Measurements from ENCODE around the gene PDIA3.

PDIA3 gene

DNA sequence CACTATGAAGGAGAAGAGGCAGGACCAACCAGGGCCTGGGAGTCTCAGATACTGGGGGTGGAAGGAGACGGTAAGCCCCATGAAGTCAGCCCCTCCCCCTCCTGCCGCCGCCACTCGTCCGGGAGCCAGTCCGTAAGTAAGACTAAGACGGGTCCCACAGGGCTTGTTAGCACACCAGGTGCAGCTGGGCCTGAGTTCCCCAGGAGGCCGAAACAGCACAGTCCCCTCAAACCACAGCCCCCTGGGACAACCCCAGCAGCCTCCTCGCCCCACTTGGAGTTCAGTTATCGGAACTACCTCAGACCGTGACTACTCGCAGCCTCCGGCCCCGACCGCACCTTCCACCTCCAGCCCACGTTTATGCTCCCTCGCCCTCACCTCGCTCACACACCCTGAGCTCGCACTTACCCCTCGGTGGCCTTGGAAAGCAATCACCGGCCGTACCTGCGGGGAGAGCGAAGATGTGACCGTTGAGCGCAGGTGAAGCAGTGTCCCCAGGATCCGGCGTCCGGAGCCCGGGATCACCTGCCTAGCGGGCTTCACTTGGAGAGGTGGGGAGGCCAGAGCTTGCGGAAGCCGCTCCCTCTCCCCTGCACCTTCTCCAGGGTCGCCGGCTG, 30.0 kb downstream of the PDIA3 start:
- Histone ChIP-seq H3K4me3 (ENCODE audit: low read depth in 1 of 2, low read length in 2 of 2) (peak overlapping the region; percentile 90 to 93), H3K27ac (ENCODE audit: low read depth, low read length) (peak overlapping the region; percentile 87), H3K36me3 (ENCODE audit: control insufficient read depth in 1 of 2, insufficient read depth in 2 of 2, low read length in 2 of 2) (peaks cover 12 to 33% of the 10 kb centered on the region in 2 donors), H3K9ac (ENCODE audit: low read depth in 1 of 2, low read length in 2 of 2) (peak overlapping the region; percentile 93 to 99), H3K27me3 (ENCODE audit: control insufficient read depth in 1 of 2, insufficient read depth in 2 of 2, low read length in 2 of 2) (no peaks in the 10 kb centered on the region), H3K4me1 (ENCODE audit: control insufficient read depth in 1 of 2, insufficient read depth in 2 of 2, low read length in 2 of 2) (peaks cover 8 to 28% of the 10 kb centered on the region in 2 donors), H3K9me3 (ENCODE audit: control insufficient read depth in 1 of 2, low read length in 2 of 2) (no peaks in the 10 kb centered on the region)

DNA sequence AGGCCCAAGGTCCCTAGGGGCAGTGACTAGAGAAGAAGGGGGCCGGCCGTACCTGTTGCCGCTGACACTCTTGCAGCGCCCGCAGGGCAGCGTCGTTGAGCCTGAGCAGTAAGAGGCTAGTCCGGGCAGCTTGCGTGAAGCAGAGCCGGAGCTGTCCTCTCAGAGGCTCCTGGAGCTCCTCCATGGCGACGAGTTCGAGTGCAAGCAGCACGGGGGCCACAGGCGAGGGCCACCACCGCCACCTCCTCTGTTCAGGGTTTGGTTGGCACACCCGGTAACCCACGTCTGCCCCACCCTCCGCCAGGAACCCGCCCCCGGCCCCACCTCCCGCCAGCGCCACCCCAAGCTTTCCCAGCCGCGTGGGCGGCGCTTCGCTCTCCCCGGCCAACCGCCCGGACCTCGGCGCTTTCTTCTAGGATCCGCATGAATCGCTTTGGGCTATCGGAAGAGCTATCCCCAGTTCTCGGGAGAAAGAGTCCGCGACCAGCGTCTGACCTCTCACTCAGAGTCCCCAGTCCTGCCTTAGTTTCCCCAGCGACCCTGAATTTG, 30.6 kb downstream of the PDIA3 start, which contains the start of gene ELL3:
Gene ELL3 (minus strand): TSS at position 249 of the 549 bp plus-strand sequence. CDS start 65 bp downstream, at position 184.
- Histone ChIP-seq H3K4me3 (ENCODE audit: low read depth in 1 of 2, low read length in 2 of 2) (peak within 1 kb of the TSS; percentile 90 to 93), H3K27ac (ENCODE audit: low read depth, low read length) (peak within 1 kb of the TSS; percentile 88), H3K27me3 (ENCODE audit: control insufficient read depth in 1 of 2, insufficient read depth in 2 of 2, low read length in 2 of 2) (no peaks in the 10 kb centered on the region), H3K4me1 (ENCODE audit: control insufficient read depth in 1 of 2, insufficient read depth in 2 of 2, low read length in 2 of 2) (peaks cover 4 to 24% of the 10 kb centered on the region in 2 donors), H3K9me3 (ENCODE audit: control insufficient read depth in 1 of 2, low read length in 2 of 2) (no peaks in the 10 kb centered on the region), H3K36me3 (ENCODE audit: control insufficient read depth in 1 of 2, insufficient read depth in 2 of 2, low read length in 2 of 2) (peaks cover 8 to 28% of the 10 kb centered on the region in 2 donors), H3K9ac (ENCODE audit: low read depth in 1 of 2, low read length in 2 of 2) (peak within 1 kb of the TSS; percentile 93 to 99)

DNA sequence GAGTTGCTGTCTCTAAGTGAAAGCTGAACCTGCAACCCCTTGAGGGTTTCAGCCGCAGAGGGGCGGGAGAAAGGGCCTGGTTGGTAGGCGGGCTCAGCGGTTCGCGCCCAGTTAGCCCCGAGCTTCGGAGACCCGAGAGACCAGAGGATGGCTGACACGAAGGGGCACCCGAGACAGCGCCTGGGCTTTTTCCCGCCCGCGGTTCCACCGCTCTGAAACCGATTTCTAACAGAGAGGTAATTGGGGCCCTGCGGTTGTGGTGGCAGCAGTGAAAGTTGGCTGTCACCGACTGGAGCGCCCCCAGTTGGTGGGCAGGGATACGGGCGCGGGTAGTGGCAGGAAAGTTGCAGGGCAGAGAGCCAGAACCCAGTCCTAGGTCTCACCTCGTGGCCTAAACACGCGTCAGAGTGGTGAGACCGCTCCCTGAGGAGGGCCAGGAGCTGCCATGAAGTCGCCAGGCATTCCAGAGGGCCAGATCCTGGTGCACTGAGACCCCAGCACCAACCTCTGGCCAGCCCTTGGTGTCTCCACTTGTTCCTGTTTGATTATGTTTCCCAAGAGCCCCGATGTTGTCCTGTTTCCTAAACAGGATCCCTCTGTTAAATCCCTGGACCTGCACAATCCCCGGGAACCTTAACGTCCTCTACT, 31.2 kb downstream of the PDIA3 start:
- Histone ChIP-seq H3K4me1 (ENCODE audit: control insufficient read depth in 1 of 2, insufficient read depth in 2 of 2, low read length in 2 of 2) (peaks cover 0 to 22% of the 10 kb centered on the region in 2 donors), H3K36me3 (ENCODE audit: control insufficient read depth in 1 of 2, insufficient read depth in 2 of 2, low read length in 2 of 2) (peaks cover 5 to 22% of the 10 kb centered on the region in 2 donors), H3K27ac (ENCODE audit: low read depth, low read length) (peak overlapping the region; percentile 88), H3K4me3 (ENCODE audit: low read depth in 1 of 2, low read length in 2 of 2) (peak overlapping the region; percentile 90 to 93), H3K9ac (ENCODE audit: low read depth in 1 of 2, low read length in 2 of 2) (peak overlapping the region; percentile 86 to 93), H3K27me3 (ENCODE audit: control insufficient read depth in 1 of 2, insufficient read depth in 2 of 2, low read length in 2 of 2) (no peaks in the 10 kb centered on the region), H3K9me3 (ENCODE audit: control insufficient read depth in 1 of 2, low read length in 2 of 2) (no peaks in the 10 kb centered on the region)

DNA sequence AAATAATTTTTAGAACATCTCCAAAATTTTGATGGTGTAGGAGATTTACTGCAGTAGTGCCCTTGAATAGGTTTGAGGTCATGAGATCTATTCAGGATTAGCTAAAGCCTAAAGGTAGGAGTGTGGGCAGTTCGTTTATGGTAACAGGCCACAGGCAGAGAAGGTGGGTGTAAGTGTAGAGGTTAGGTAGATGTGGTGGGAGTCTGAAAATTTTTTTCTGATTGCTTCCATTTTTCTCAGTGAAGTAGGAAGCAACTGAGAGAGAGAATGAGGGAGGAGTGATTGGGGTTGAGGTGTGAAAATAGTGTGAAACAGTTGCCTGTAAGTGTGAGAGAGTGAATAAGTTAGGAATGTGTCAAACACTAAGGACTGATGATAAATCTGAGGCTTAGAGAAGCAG, 32.8 kb downstream of the PDIA3 start:
- Histone ChIP-seq H3K27me3 (ENCODE audit: control insufficient read depth in 1 of 2, insufficient read depth in 2 of 2, low read length in 2 of 2) (no peaks in the 10 kb centered on the region), H3K36me3 (ENCODE audit: control insufficient read depth in 1 of 2, insufficient read depth in 2 of 2, low read length in 2 of 2) (peaks cover 0 to 7% of the 10 kb centered on the region in 2 donors), H3K27ac (ENCODE audit: low read depth, low read length) (no peak overlapping the region), H3K9me3 (ENCODE audit: control insufficient read depth in 1 of 2, low read length in 2 of 2) (no peaks in the 10 kb centered on the region), H3K4me3 (ENCODE audit: low read depth in 1 of 2, low read length in 2 of 2) (no peak overlapping the region), H3K9ac (ENCODE audit: low read depth in 1 of 2, low read length in 2 of 2) (no peak overlapping the region), H3K4me1 (ENCODE audit: control insufficient read depth in 1 of 2, insufficient read depth in 2 of 2, low read length in 2 of 2) (peaks cover 0 to 22% of the 10 kb centered on the region in 2 donors)

DNA sequence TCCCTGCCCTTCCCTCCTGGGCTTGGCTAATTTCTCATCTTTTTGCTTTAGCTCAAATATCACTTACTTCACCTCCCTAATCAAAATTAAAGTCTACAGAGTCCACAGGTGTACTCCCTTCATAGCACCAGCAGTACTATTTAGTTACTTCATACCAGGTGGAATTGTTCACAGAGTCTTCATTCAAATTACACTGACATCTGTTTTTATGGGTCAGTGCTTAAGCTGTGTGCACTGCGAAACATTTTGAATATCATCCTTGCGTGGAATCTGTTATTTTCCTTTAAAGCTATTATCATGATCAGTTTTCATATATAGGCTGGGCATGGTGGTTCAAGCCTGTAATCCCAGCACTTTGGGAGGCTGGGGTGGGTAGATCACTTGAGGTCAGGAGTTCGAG, 43.2 kb downstream of the PDIA3 start:
- no peaks in the 10 kb centered on the region for H3K27me3 ChIP-seq (ENCODE audit: control insufficient read depth in 1 of 2, insufficient read depth in 2 of 2, low read length in 2 of 2)
- no peak overlapping the region for H3K27ac ChIP-seq (ENCODE audit: low read depth, low read length)
- peaks cover 5 to 9% of the 10 kb centered on the region in 2 donors for H3K36me3 ChIP-seq (ENCODE audit: control insufficient read depth in 1 of 2, insufficient read depth in 2 of 2, low read length in 2 of 2)
- no peak overlapping the region for H3K4me3 ChIP-seq (ENCODE audit: low read depth in 1 of 2, low read length in 2 of 2)
- H3K4me1 ChIP-seq (ENCODE audit: control insufficient read depth in 1 of 2, insufficient read depth in 2 of 2, low read length in 2 of 2): peaks cover 14 to 16% of the 10 kb centered on the region in 2 donors
- no peaks in the 10 kb centered on the region for H3K9me3 ChIP-seq (ENCODE audit: control insufficient read depth in 1 of 2, low read length in 2 of 2)
- no peak overlapping the region for H3K9ac ChIP-seq (ENCODE audit: low read depth in 1 of 2, low read length in 2 of 2)

DNA sequence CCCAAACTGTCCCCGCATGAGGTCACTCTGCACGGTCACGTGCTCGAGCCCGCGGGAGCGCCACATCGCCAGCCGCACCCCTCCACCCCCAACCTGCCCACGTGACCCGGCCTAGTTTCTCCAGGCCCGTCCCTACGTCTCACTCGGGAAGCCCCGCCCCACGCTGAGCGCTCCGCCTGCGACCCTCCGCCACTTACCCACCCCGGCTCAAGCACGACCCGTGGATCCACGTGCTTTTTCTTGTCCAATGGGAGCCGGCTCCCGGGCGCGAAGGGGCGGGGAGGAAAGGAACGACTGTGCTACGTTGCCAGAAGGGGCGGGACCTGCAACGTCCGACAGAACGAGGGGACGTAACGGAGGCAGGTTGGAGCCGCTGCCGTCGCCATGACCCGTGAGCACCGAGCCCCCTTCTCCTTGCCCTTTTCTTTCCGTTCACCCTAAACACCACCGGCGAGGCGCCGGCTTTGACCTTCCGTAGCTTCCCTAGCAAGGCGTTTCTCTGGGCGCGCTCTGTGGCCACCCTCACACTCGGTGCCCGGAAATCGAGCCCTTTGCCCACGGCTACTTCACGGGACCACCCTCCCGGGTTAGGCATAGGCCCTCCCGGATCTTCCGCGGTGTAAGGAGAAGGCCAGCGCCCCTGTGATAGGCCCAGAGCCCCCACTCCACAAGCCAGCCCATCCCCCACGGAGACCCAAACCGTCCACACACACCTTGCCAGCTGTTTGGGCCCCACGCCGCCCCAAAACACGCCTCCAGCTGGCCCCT, 45.9 kb downstream of the PDIA3 start, which contains the start of gene SERF2:
Gene SERF2 (plus strand): TSS at position 328 of the 768 bp plus-strand sequence. CDS start 57 bp downstream, at position 385.
- peaks cover 26% of the 10 kb centered on the region in 2 donors for H3K4me1 ChIP-seq (ENCODE audit: control insufficient read depth in 1 of 2, insufficient read depth in 2 of 2, low read length in 2 of 2)
- peak within 1 kb of the TSS; percentile 99 for H3K4me3 ChIP-seq (ENCODE audit: low read depth in 1 of 2, low read length in 2 of 2)
- H3K27me3 ChIP-seq (ENCODE audit: control insufficient read depth in 1 of 2, insufficient read depth in 2 of 2, low read length in 2 of 2): no peaks in the 10 kb centered on the region
- no peaks in the 10 kb centered on the region for H3K9me3 ChIP-seq (ENCODE audit: control insufficient read depth in 1 of 2, low read length in 2 of 2)
- peak within 1 kb of the TSS; percentile 100 for H3K9ac ChIP-seq (ENCODE audit: low read depth in 1 of 2, low read length in 2 of 2)
- peaks cover 24 to 32% of the 10 kb centered on the region in 2 donors for H3K36me3 ChIP-seq (ENCODE audit: control insufficient read depth in 1 of 2, insufficient read depth in 2 of 2, low read length in 2 of 2)
- H3K27ac ChIP-seq (ENCODE audit: low read depth, low read length): peak within 1 kb of the TSS; percentile 99

DNA sequence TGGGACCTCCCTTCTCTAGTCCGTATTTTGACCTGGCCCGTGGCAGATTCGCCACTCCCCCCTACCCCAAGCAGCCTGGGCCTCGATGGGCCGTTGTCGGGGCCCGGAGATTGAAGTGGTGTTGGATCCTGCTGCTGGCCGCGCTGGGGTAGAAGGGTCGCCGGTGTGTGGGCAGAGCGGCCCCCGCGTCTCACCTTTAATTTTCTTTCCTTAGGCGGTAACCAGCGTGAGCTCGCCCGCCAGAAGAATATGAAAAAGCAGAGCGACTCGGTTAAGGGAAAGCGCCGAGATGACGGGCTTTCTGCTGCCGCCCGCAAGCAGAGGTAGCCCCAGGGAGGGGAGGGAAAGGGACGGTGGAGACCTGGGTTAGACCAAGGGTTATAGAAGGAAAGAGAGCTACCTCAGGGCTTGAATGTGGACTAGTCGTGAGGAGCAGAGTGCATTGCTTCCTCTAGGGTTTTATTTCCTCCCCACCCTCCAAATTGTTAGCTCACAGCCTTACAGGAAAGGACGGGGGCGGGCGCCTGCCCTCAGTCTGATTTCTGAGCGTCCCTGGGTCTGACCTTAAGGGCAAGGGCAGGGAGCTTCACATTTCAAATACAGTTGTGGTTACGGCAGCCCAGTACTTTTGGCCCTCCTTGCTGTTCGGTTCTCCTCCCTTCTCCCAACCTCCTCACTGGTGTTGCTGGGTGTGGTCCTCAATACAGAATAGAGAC, 46.7 kb downstream of the PDIA3 start:
- Histone ChIP-seq H3K27ac (ENCODE audit: low read depth, low read length) (peak overlapping the region; percentile 99), H3K4me3 (ENCODE audit: low read depth in 1 of 2, low read length in 2 of 2) (peak overlapping the region; percentile 99), H3K4me1 (ENCODE audit: control insufficient read depth in 1 of 2, insufficient read depth in 2 of 2, low read length in 2 of 2) (peaks cover 30% of the 10 kb centered on the region in 2 donors), H3K27me3 (ENCODE audit: control insufficient read depth in 1 of 2, insufficient read depth in 2 of 2, low read length in 2 of 2) (no peaks in the 10 kb centered on the region), H3K36me3 (ENCODE audit: control insufficient read depth in 1 of 2, insufficient read depth in 2 of 2, low read length in 2 of 2) (peaks cover 24 to 37% of the 10 kb centered on the region in 2 donors), H3K9me3 (ENCODE audit: control insufficient read depth in 1 of 2, low read length in 2 of 2) (no peaks in the 10 kb centered on the region), H3K9ac (ENCODE audit: low read depth in 1 of 2, low read length in 2 of 2) (peak overlapping the region; percentile 100)

DNA sequence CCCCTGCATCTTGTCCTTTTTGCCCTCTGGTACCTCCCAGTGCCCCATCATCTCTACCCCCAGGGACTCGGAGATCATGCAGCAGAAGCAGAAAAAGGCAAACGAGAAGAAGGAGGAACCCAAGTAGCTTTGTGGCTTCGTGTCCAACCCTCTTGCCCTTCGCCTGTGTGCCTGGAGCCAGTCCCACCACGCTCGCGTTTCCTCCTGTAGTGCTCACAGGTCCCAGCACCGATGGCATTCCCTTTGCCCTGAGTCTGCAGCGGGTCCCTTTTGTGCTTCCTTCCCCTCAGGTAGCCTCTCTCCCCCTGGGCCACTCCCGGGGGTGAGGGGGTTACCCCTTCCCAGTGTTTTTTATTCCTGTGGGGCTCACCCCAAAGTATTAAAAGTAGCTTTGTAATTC, 47.4 kb downstream of the PDIA3 start:
- peak overlapping the region; percentile 100 for H3K9ac ChIP-seq (ENCODE audit: low read depth in 1 of 2, low read length in 2 of 2)
- peak overlapping the region; percentile 99 for H3K27ac ChIP-seq (ENCODE audit: low read depth, low read length)
- H3K27me3 ChIP-seq (ENCODE audit: control insufficient read depth in 1 of 2, insufficient read depth in 2 of 2, low read length in 2 of 2): no peaks in the 10 kb centered on the region
- H3K4me3 ChIP-seq (ENCODE audit: low read depth in 1 of 2, low read length in 2 of 2): peak overlapping the region; percentile 99
- peaks cover 24 to 37% of the 10 kb centered on the region in 2 donors for H3K36me3 ChIP-seq (ENCODE audit: control insufficient read depth in 1 of 2, insufficient read depth in 2 of 2, low read length in 2 of 2)
- no peaks in the 10 kb centered on the region for H3K9me3 ChIP-seq (ENCODE audit: control insufficient read depth in 1 of 2, low read length in 2 of 2)
- H3K4me1 ChIP-seq (ENCODE audit: control insufficient read depth in 1 of 2, insufficient read depth in 2 of 2, low read length in 2 of 2): peaks cover 35 to 37% of the 10 kb centered on the region in 2 donors

DNA sequence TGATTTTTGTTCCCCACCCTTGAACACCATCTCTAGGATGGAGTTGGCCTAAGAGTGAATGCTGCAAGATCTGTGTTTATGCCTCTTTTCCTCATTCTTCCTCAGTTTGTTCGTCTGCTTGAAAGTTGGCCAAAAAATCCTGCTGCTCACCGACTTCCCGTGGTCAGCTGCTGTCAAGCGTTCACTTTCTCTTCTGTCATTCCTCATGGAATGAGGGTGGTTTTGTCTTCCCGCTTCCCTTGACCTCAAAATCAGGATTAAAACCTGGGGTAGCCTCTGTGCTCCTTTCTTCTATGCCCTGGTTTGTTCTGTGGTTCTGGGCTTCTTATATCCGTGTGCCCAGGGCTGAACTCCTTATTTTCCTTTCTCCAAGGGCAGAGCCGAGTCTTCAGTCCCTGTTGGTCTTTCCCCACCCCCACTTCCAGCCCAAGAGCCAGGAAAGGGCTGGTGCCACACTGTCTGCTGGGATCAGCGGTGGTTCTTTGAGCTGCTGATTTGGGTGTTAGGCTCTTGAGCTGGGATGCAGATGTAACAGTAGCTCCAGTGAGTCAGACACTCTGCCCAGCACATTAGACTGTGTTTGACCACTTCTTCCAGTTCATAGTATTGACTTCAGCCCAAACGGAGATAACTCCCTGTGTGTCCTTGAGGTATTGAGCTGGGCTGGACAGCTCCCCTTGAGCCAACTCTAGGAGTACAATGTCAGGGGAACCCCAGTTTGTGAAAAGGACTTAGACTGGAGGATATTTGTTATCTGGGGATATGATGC, 48.2 kb downstream of the PDIA3 start:
- Histone ChIP-seq H3K4me3 (ENCODE audit: low read depth in 1 of 2, low read length in 2 of 2) (peak overlapping the region in 1 of 2 donors; percentile 15), H3K27me3 (ENCODE audit: control insufficient read depth in 1 of 2, insufficient read depth in 2 of 2, low read length in 2 of 2) (no peaks in the 10 kb centered on the region), H3K36me3 (ENCODE audit: control insufficient read depth in 1 of 2, insufficient read depth in 2 of 2, low read length in 2 of 2) (peaks cover 24 to 39% of the 10 kb centered on the region in 2 donors), H3K9ac (ENCODE audit: low read depth in 1 of 2, low read length in 2 of 2) (peak overlapping the region in 1 of 2 donors; percentile 100), H3K27ac (ENCODE audit: low read depth, low read length) (peak overlapping the region; percentile 22), H3K4me1 (ENCODE audit: control insufficient read depth in 1 of 2, insufficient read depth in 2 of 2, low read length in 2 of 2) (peaks cover 39 to 42% of the 10 kb centered on the region in 2 donors), H3K9me3 (ENCODE audit: control insufficient read depth in 1 of 2, low read length in 2 of 2) (no peaks in the 10 kb centered on the region)
